Trophoblast cell (in vitro differentiated cells and primary cell): ENCODE data around the gene MUTYH.

Source experiments
- DNase-seq, 2 donors: peaks; one replicate each; pipeline ENCODE4 v3.0.0-alpha.2; 2016
- H2AFZ ChIP-seq: 2 replicates; pipeline ENCODE4 v1.6.1; 2013; ENCODE audit warnings: low read length, moderate library complexity, mild to moderate bottlenecking; ENCODE audit not compliant: insufficient read depth, poor library complexity
- H2AK5ac ChIP-seq: 2 replicates; pipeline ENCODE4 v1.6.1; 2013; ENCODE audit warnings: mild to moderate bottlenecking, low read length
- H2BK120ac ChIP-seq: 2 replicates; pipeline ENCODE4 v1.6.1; 2013; ENCODE audit warnings: low read length, mild to moderate bottlenecking, moderate library complexity; ENCODE audit not compliant: insufficient read depth, poor library complexity
- H2BK12ac ChIP-seq: 2 replicates; pipeline ENCODE4 v1.6.1; 2013; ENCODE audit warnings: mild to moderate bottlenecking, low read length, moderate library complexity
- H2BK5ac ChIP-seq: 2 replicates; pipeline ENCODE4 v1.6.1; 2013; ENCODE audit warnings: low read length, low read depth, moderate library complexity, mild to moderate bottlenecking; ENCODE audit not compliant: poor library complexity
- H3K14ac ChIP-seq: 2 replicates; pipeline ENCODE4 v1.6.1; 2013; ENCODE audit warnings: mild to moderate bottlenecking, low read length
- H3K18ac ChIP-seq: 2 replicates; pipeline ENCODE4 v1.6.1; 2013; ENCODE audit warnings: mild to moderate bottlenecking, low read length
- H3K23ac ChIP-seq: 2 replicates; pipeline ENCODE4 v1.6.1; 2013; ENCODE audit warnings: low read length
- H3K27ac ChIP-seq: 2 replicates; pipeline ENCODE4 v1.5.1; 2013; ENCODE audit warnings: low read depth, mild to moderate bottlenecking, inconsistent platforms, low read length, moderate library complexity
- H3K27me3 ChIP-seq: 2 replicates; pipeline ENCODE4 v1.6.1; 2013; ENCODE audit warnings: inconsistent platforms, mild to moderate bottlenecking, low read length, moderate library complexity; ENCODE audit not compliant: insufficient read depth
- H3K36me3 ChIP-seq, 2 experiments: 1 replicate in 1 of 2; 2 replicates in 1 of 2; pipeline ENCODE4 v1.6.1; 2013; ENCODE audit warnings: low read length in 2 of 2, mild to moderate bottlenecking in 2 of 2, moderate library complexity in 1 of 2; ENCODE audit not compliant: insufficient read depth in 2 of 2, control insufficient read depth in 1 of 2
- H3K4ac ChIP-seq: 2 replicates; pipeline ENCODE4 v1.6.1; 2013; ENCODE audit warnings: low read depth, mild to moderate bottlenecking, low read length, moderate library complexity
- H3K4me1 ChIP-seq, 2 experiments: 1 replicate in 1 of 2; 2 replicates in 1 of 2; pipeline ENCODE4 v1.6.1; 2013; ENCODE audit warnings: low read length in 2 of 2, mild to moderate bottlenecking in 2 of 2, moderate library complexity in 1 of 2; ENCODE audit not compliant: insufficient read depth in 2 of 2, control insufficient read depth in 1 of 2
- H3K4me2 ChIP-seq: 2 replicates; pipeline ENCODE4 v1.6.1; 2013; ENCODE audit warnings: inconsistent platforms, mild to moderate bottlenecking, low read length, moderate library complexity
- H3K4me3 ChIP-seq: 2 replicates; pipeline ENCODE4 v1.5.1; 2013; ENCODE audit warnings: mild to moderate bottlenecking, low read depth, low read length, inconsistent platforms
- H3K79me1 ChIP-seq: one replicate; pipeline ENCODE4 v1.6.1; 2013; ENCODE audit warnings: low read length
- H3K79me2 ChIP-seq: 2 replicates; pipeline ENCODE4 v1.6.1; 2013; ENCODE audit warnings: low read length, mild to moderate bottlenecking; ENCODE audit not compliant: control insufficient read depth, insufficient read depth, poor library complexity
- H3K9ac ChIP-seq: 2 replicates; pipeline ENCODE4 v1.6.1; 2013; ENCODE audit warnings: mild to moderate bottlenecking, low read length
- H3K9me3 ChIP-seq: 2 replicates; pipeline ENCODE4 v1.6.1; 2013; ENCODE audit warnings: low read depth, mild to moderate bottlenecking, control low read depth, inconsistent platforms, low read length; ENCODE audit not compliant: insufficient read depth
- H4K12ac ChIP-seq: 2 replicates; pipeline ENCODE4 v1.6.1; 2013; ENCODE audit warnings: low read depth, mild to moderate bottlenecking, low read length, moderate library complexity
- H4K8ac ChIP-seq: 2 replicates; pipeline ENCODE4 v1.6.1; 2013; ENCODE audit warnings: low read depth, mild to moderate bottlenecking, low read length, moderate library complexity
- H4K91ac ChIP-seq: one replicate; pipeline ENCODE4 v1.6.1; 2013; ENCODE audit warnings: low read depth, mild to moderate bottlenecking, low read length, moderate library complexity
- WGBS: extraction: QIAGEN DNeasy Blood & Tissue Kit; methylation state at CpG from one replicate; pipeline ENCODE4 v1.1.7; 2013; ENCODE audit warnings: missing lambda C conversion rate; ENCODE audit not compliant: insufficient read length, insufficient coverage; ENCODE audit errors: extremely low coverage; 5-methylcytosine and 5-hydroxymethylcytosine counted together

The MUTYH gene

DNA sequence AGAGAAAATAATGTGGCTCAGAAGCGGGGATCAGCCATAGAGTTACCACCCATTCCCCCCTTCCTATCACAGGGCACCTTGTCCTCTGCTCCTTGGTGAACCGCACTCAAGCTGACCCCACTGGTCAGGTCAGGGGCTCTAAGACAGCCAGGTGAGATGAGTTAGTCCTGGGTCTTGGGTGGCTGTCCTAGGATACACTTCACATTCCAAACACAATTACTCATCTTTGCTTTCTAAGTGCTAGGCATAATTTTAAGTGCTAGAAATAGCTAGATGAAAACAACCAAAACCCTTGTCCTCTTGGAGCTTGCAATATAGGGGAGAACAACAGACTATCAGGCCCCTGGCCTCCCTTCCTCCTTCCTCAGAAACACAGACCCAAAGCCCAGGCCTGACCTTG, 7.8 kb upstream of the MUTYH start:
- Histone ChIP-seq H3K79me1 (no peaks in the 10 kb centered on the region), H3K4me3 (no peak overlapping the region)

DNA sequence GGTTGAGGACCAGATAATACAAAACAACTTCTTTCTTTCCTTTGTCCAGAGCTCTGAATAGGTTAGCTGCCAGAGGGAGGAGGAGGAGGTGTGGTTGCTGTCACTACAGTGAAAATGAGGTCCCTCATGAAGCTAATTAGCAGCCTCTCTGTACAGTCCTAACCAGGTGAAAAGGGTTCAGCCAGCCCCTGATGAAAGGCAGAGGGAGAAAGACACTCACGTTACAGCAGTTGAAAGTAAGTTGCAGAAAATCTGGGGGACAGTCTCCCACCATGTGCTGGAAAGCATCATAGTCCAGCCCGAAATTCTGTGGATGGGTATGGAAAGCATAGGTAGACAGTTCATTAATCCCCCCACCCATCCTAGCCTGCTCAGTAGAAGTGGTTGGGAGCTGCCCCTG, 6.2 kb upstream of the MUTYH start:
- peaks cover 22 to 29% of the 10 kb centered on the region in 2 experiments for H3K36me3 ChIP-seq
- no CpG with 5 or more reads among the region's 2 CpGs for WGBS

More for the DNA sequence above, 7.8 kb upstream of the MUTYH start:
- no peak overlapping the region for H2AK5ac ChIP-seq
- no peak overlapping the region for H3K4ac ChIP-seq
- no peak overlapping the region for H3K23ac ChIP-seq
- peak overlapping the region; percentile 16 for H3K4me2 ChIP-seq
- H3K18ac ChIP-seq, result peak overlapping the region; percentile 7
- no peaks in the 10 kb centered on the region for H3K27me3 ChIP-seq
- DNase-seq, result peak in 1 of 2 donors; percentile 64
- no peak overlapping the region for H3K9ac ChIP-seq
- no CpG with 5 or more reads among the region's 2 CpGs for WGBS
- H2BK5ac ChIP-seq, result no peak overlapping the region
- H3K36me3 ChIP-seq, result peaks cover 14 to 16% of the 10 kb centered on the region in 2 experiments
- H4K8ac ChIP-seq, result no peak overlapping the region
- no peak overlapping the region for H2BK120ac ChIP-seq
- no peak overlapping the region for H2AFZ ChIP-seq
- H3K9me3 ChIP-seq, result no peaks in the 10 kb centered on the region
- H3K27ac ChIP-seq, result peak overlapping the region; percentile 26
- H3K4me1 ChIP-seq, result peaks cover 15 to 21% of the 10 kb centered on the region in 2 experiments
- no peaks in the 10 kb centered on the region for H3K79me2 ChIP-seq
- no peak overlapping the region for H2BK12ac ChIP-seq
- no peak overlapping the region for H4K12ac ChIP-seq
- no peak overlapping the region for H3K14ac ChIP-seq
- H4K91ac ChIP-seq, result peak overlapping the region; percentile 1

DNA sequence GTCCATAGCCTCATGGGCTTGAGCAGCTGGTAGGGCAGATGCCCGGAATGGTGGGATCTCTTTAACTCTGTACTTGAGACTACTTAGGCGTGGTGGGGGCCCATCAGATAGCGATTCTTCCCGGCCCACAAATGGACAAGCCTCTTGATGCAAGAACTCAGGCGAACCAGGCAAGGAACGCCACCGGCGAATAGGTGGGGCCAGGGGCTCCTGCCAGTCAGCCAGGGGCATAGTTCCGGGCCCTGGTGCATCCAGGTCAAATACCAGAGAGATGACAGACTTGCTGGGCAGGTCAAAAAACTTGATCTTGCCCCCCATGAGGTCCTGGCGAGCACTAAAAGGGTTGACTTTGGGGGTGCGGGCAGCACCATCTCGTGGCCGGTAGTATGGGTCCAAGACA, 4.8 kb upstream of the MUTYH start:
- Histone ChIP-seq H2AFZ (no peak overlapping the region), H4K12ac (no peak overlapping the region), H4K91ac (no peak overlapping the region), H3K36me3 (peaks cover 22 to 29% of the 10 kb centered on the region in 2 experiments), H3K27ac (no peak overlapping the region), H3K4me1 (peaks cover 21 to 31% of the 10 kb centered on the region in 2 experiments), H3K9ac (no peak overlapping the region), H3K4me2 (no peak overlapping the region), H3K18ac (no peak overlapping the region), H3K14ac (no peak overlapping the region), H2BK5ac (no peak overlapping the region), H2BK12ac (no peak overlapping the region), H4K8ac (no peak overlapping the region), H3K9me3 (no peaks in the 10 kb centered on the region), H2BK120ac (no peak overlapping the region), H2AK5ac (no peak overlapping the region), H3K79me1 (peaks cover 3% of the 10 kb centered on the region), H3K27me3 (no peaks in the 10 kb centered on the region), H3K23ac (no peak overlapping the region), H3K4me3 (no peak overlapping the region), H3K79me2 (peaks cover 2% of the 10 kb centered on the region), H3K4ac (no peak overlapping the region)
- no CpG with 5 or more reads among the region's 13 CpGs for WGBS
- DNase-seq, result no peak

More for the DNA sequence above, 6.2 kb upstream of the MUTYH start:
- Histone ChIP-seq H3K18ac (no peak overlapping the region), H3K79me2 (no peaks in the 10 kb centered on the region), H3K4me3 (no peak overlapping the region), H2AK5ac (no peak overlapping the region), H3K27me3 (no peaks in the 10 kb centered on the region), H2AFZ (no peak overlapping the region), H2BK5ac (no peak overlapping the region), H3K4ac (no peak overlapping the region), H3K27ac (no peak overlapping the region), H4K12ac (no peak overlapping the region), H3K4me1 (peaks cover 15 to 21% of the 10 kb centered on the region in 2 experiments), H4K91ac (no peak overlapping the region), H3K4me2 (no peak overlapping the region), H3K23ac (no peak overlapping the region), H2BK12ac (no peak overlapping the region), H3K9ac (no peak overlapping the region), H3K9me3 (no peaks in the 10 kb centered on the region), H4K8ac (no peak overlapping the region), H3K79me1 (no peaks in the 10 kb centered on the region), H2BK120ac (no peak overlapping the region), H3K14ac (no peak overlapping the region)
- no peak for DNase-seq

DNA sequence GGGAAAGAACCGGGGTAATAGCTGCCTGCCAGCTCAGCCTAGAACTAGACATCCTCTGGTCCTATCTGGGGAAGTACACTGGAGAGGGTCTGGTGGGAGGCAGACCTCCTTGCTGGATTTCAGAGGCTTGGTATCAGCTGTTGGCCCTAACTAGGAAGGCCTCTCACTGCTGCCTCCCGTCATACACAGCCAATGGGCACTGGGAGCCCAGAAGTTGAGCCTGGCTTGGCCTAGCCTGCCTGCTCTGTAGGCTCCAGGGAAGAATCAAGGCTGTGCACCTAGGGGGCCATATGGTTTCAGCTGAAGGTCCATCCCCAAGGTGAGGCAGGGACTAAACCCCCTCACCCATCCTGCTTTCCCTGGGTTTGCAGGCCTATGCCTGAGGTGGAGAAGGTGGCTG, 4.3 kb upstream of the MUTYH start:
- Histone ChIP-seq H2BK5ac (no peak overlapping the region), H3K79me2 (peaks cover 5% of the 10 kb centered on the region), H3K9me3 (no peaks in the 10 kb centered on the region), H3K4me1 (peaks cover 21 to 29% of the 10 kb centered on the region in 2 experiments), H4K12ac (no peak overlapping the region), H2BK120ac (no peak overlapping the region), H3K9ac (no peak overlapping the region), H4K8ac (no peak overlapping the region), H4K91ac (no peak overlapping the region), H3K18ac (no peak overlapping the region), H2BK12ac (no peak overlapping the region), H3K23ac (no peak overlapping the region), H3K27me3 (no peaks in the 10 kb centered on the region), H3K4ac (no peak overlapping the region), H2AK5ac (no peak overlapping the region), H3K14ac (no peak overlapping the region), H3K36me3 (peaks cover 22 to 29% of the 10 kb centered on the region in 2 experiments), H2AFZ (no peak overlapping the region), H3K4me3 (no peak overlapping the region), H3K27ac (no peak overlapping the region), H3K79me1 (peaks cover 7% of the 10 kb centered on the region), H3K4me2 (no peak overlapping the region)
- no CpG with 5 or more reads among the region's 2 CpGs for WGBS
- no peak for DNase-seq
